DOHH2 (cell line): ENCODE results near the gene TRHDE.

Source experiments
- H3F3A ChIP-seq: fragments of 200-600 bp; sonication (generic), shearing (Covaris generic); 2 replicates; pipeline ENCODE4 v1.6.0; 2016; ENCODE audit warnings: antibody characterized with exemption, mild to moderate bottlenecking; ENCODE audit not compliant: control insufficient read depth, insufficient read depth
- H3K27ac ChIP-seq: fragments of 200-600 bp; sonication (generic); 2 replicates; pipeline ENCODE4 v1.5.1; 2014; ENCODE audit warnings: low read depth, mild to moderate bottlenecking, low read length, moderate library complexity
- H3K27me3 ChIP-seq: fragments of 200-600 bp; sonication (generic); 2 replicates; pipeline ENCODE4 v1.6.1; 2014; ENCODE audit warnings: mild to moderate bottlenecking, low read length, mixed read lengths; ENCODE audit not compliant: control insufficient read depth
- H3K36me3 ChIP-seq: fragments of 200-600 bp; sonication (generic); 2 replicates; pipeline ENCODE4 v1.6.1; 2014; ENCODE audit warnings: mild to moderate bottlenecking, low read length, moderate library complexity, mixed read lengths; ENCODE audit not compliant: control insufficient read depth
- H3K4me1 ChIP-seq: fragments of 200-600 bp; sonication (generic); 2 replicates; pipeline ENCODE4 v1.6.1; 2014; ENCODE audit warnings: mild to moderate bottlenecking, low read length, mixed read lengths; ENCODE audit not compliant: control insufficient read depth
- H3K4me2 ChIP-seq: fragments of 200-600 bp; sonication (generic); 2 replicates; pipeline ENCODE4 v1.6.0; 2014; ENCODE audit warnings: mild to moderate bottlenecking, low read length, moderate library complexity
- H3K4me3 ChIP-seq: fragments of 200-600 bp; sonication (generic); 2 replicates; pipeline ENCODE4 v1.5.1; 2014; ENCODE audit warnings: mild to moderate bottlenecking, low read length, mixed read lengths
- H3K79me2 ChIP-seq: fragments of 200-600 bp; sonication (generic); 2 replicates; pipeline ENCODE4 v1.6.1; 2014; ENCODE audit warnings: mild to moderate bottlenecking, low read length, mixed read lengths; ENCODE audit not compliant: control insufficient read depth
- H3K9me2 ChIP-seq: fragments of 200-600 bp; sonication (generic); replicated peaks from 2 replicates; pipeline ENCODE4 v1.6.1; 2014; ENCODE audit warnings: mild to moderate bottlenecking, low read length, mixed read lengths; ENCODE audit not compliant: control insufficient read depth
- H3K9me3 ChIP-seq: fragments of 200-600 bp; sonication (generic); 2 replicates; pipeline ENCODE4 v1.6.1; 2014; ENCODE audit warnings: antibody characterized with exemption, low read length, mixed read lengths; ENCODE audit not compliant: control insufficient read depth, insufficient read depth
- H4K20me1 ChIP-seq: fragments of 200-600 bp; sonication (generic); 2 replicates; pipeline ENCODE4 v1.6.0; 2014; ENCODE audit warnings: low read depth, mild to moderate bottlenecking, antibody characterized with exemption, low read length, moderate library complexity; ENCODE audit not compliant: control insufficient read depth, insufficient read depth
- EZH2phosphoT487 ChIP-seq: fragments of 200-600 bp; sonication (generic); IDR thresholded peaks from 2 replicates; pipeline ENCODE4 v1.6.1; 2017; ENCODE audit warnings: borderline replicate concordance, mild to moderate bottlenecking, antibody characterized with exemption, low read length, moderate library complexity, mixed read lengths
- TF ChIP-seq, protein P1 (sequence below): fragments of 200-600 bp; sonication (generic); IDR thresholded peaks from one replicate; pipeline ENCODE4 v1.5.1; 2014; ENCODE audit warnings: antibody characterized with exemption, mild to moderate bottlenecking, low read depth, low read length; ENCODE audit not compliant: poor library complexity, severe bottlenecking

The TRHDE gene

DNA sequence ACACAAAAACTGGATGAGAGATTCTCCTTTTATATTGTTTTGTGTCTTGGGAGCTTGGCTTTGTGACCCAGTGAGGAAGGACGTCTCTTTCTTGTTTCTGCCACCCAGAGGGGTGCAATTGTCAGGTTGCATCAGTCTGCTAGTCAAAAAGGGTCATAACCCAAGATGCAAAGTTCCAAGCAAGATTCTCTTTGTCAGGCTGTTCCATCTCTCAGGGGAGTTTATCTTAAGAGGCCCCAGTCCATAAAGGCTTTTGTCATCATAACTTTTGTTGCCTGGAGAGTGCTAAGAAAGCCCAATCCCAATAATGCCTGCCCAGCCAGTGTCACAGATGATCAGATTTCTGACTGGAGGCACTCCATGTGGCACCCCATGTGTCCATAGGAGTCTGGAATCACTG lies 444.9 kb downstream of the TRHDE start:
- no peaks in the 10 kb centered on the region for H3K9me2 ChIP-seq

More for the DNA sequence above, 444.9 kb downstream of the TRHDE start:
- Histone ChIP-seq H3K4me3 (no peak overlapping the region), H3K79me2 (no peaks in the 10 kb centered on the region), H3K4me1 (no peaks in the 10 kb centered on the region), H3K4me2 (no peak overlapping the region), H3F3A (no peaks in the 10 kb centered on the region), H3K36me3 (no peaks in the 10 kb centered on the region), H3K27me3 (no peaks in the 10 kb centered on the region), H4K20me1 (no peaks in the 10 kb centered on the region), H3K9me3 (no peaks in the 10 kb centered on the region), H3K27ac (no peak overlapping the region)
- TF ChIP-seq EZH2phosphoT487: no peak
- TF ChIP-seq, protein P1, sequence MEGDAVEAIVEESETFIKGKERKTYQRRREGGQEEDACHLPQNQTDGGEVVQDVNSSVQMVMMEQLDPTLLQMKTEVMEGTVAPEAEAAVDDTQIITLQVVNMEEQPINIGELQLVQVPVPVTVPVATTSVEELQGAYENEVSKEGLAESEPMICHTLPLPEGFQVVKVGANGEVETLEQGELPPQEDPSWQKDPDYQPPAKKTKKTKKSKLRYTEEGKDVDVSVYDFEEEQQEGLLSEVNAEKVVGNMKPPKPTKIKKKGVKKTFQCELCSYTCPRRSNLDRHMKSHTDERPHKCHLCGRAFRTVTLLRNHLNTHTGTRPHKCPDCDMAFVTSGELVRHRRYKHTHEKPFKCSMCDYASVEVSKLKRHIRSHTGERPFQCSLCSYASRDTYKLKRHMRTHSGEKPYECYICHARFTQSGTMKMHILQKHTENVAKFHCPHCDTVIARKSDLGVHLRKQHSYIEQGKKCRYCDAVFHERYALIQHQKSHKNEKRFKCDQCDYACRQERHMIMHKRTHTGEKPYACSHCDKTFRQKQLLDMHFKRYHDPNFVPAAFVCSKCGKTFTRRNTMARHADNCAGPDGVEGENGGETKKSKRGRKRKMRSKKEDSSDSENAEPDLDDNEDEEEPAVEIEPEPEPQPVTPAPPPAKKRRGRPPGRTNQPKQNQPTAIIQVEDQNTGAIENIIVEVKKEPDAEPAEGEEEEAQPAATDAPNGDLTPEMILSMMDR: no peak
